Measurements from ENCODE around the gene MAMDC4. TPM values are rescaled to one million over a fixed set of nuclear protein-coding genes. Genes with fewer than 3 reads are reported as not detected.
A peak's percentile ranks its signal among the peaks of the same experiment; 100 is the strongest.

The MAMDC4 gene
- total and polyA plus RNA-seq, 2 donors from 2014 or later = 5.8 to 8.1 TPM

- Histone ChIP-seq H3K27ac (ENCODE audit: low read depth in 2 of 2, low read length in 2 of 2) (no peak overlapping the region), H3K4me1 (ENCODE audit: control insufficient read depth in 2 of 3, insufficient read depth in 2 of 3, low read depth in 1 of 3, low read length in 3 of 3) (no peaks in the 10 kb centered on the region), H3K9ac (ENCODE audit: low read length in 3 of 3) (no peak overlapping the region), H3K27me3 (ENCODE audit: control insufficient read depth, insufficient read depth, low read length) (no peaks in the 10 kb centered on the region), H3K4me3 (ENCODE audit: low read length in 3 of 3) (no peak overlapping the region), H3K9me3 (ENCODE audit: control insufficient read depth in 2 of 3, insufficient read depth in 1 of 3, low read length in 3 of 3) (no peaks in the 10 kb centered on the region), H3K36me3 (ENCODE audit: control insufficient read depth in 2 of 3, insufficient read depth in 3 of 3, low read length in 3 of 3) (peaks cover 0 to 10% (median 9%) of the 10 kb centered on the region in 3 donors)
- no peak for TF ChIP-seq CTCF (IDR thresholded peaks at IDR 0.05; ENCODE audit: borderline replicate concordance, extremely low read depth, insufficient read depth)
- intact Hi-C loops (cut with DNase I) = no loop called here
- FAIRE-seq = no peak
- peak in 1 of 5 donors; percentile 63 for DNase-seq
Measured at GRCh38 chr9:136826703-136827582, 25.2 kb upstream of the MAMDC4 start.

GRCh38 chr9:136827794-136828473, 24.2 kb upstream of the MAMDC4 start:
- H3K27me3 ChIP-seq (ENCODE audit: control insufficient read depth, insufficient read depth, low read length) = no peaks in the 10 kb centered on the region
- H3K4me3 ChIP-seq (ENCODE audit: low read length in 3 of 3) = no peak overlapping the region
- intact Hi-C loops (cut with DNase I) = no loop called here
- H3K36me3 ChIP-seq (ENCODE audit: control insufficient read depth in 2 of 3, insufficient read depth in 3 of 3, low read length in 3 of 3) = peaks cover 0 to 10% (median 9%) of the 10 kb centered on the region in 3 donors
- H3K9me3 ChIP-seq (ENCODE audit: control insufficient read depth in 2 of 3, insufficient read depth in 1 of 3, low read length in 3 of 3) = no peaks in the 10 kb centered on the region
- no peaks in the 10 kb centered on the region for H3K4me1 ChIP-seq (ENCODE audit: control insufficient read depth in 2 of 3, insufficient read depth in 2 of 3, low read depth in 1 of 3, low read length in 3 of 3)
- no peak for TF ChIP-seq CTCF (IDR thresholded peaks at IDR 0.05; ENCODE audit: borderline replicate concordance, extremely low read depth, insufficient read depth)
- H3K27ac ChIP-seq (ENCODE audit: low read depth in 2 of 2, low read length in 2 of 2) = no peak overlapping the region
- H3K9ac ChIP-seq (ENCODE audit: low read length in 3 of 3) = no peak overlapping the region
- DNase-seq (peak in 1 of 5 donors; percentile 56), FAIRE-seq (no peak)

DNA sequence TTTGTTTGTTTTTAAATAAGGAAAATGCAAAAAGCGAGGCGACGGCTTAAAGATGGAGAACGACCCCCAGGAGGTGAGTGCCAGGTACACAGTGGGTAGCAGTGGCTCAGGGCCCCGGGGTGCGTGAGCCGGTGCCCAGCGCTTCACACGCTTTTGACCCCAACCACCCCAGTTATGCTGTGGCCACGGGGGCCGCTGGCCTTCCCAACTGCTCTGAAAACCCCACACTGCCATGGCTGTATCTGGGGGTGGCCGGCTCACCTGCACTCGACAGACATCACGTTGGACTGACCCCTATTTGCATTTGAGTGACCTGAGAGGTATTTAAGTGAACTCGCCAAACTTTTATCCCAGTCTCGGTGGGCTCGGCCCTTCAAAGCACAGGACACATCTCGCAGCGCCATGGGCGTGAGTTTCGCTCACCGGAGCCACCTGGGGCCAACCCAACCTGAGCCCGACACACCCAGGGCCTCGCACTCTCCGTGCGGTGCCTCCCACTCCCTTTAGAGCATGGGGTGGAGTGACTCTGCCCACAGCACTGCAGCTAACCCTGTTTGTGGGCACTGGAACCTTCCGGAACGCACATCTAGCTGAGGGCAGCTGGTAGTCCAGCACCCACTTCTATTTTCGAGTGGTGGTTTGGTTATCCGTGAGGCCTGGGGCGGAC, 23.5 kb upstream of the MAMDC4 start:
- DNase-seq (peak in 1 of 5 donors; percentile 46), FAIRE-seq (no peak)
- Histone ChIP-seq H3K27ac (ENCODE audit: low read depth in 2 of 2, low read length in 2 of 2) (no peak overlapping the region), H3K4me1 (ENCODE audit: control insufficient read depth in 2 of 3, insufficient read depth in 2 of 3, low read depth in 1 of 3, low read length in 3 of 3) (no peaks in the 10 kb centered on the region), H3K9me3 (ENCODE audit: control insufficient read depth in 2 of 3, insufficient read depth in 1 of 3, low read length in 3 of 3) (no peaks in the 10 kb centered on the region), H3K27me3 (ENCODE audit: control insufficient read depth, insufficient read depth, low read length) (no peaks in the 10 kb centered on the region), H3K36me3 (ENCODE audit: control insufficient read depth in 2 of 3, insufficient read depth in 3 of 3, low read length in 3 of 3) (peaks cover 0 to 10% (median 9%) of the 10 kb centered on the region in 3 donors), H3K9ac (ENCODE audit: low read length in 3 of 3) (no peak overlapping the region), H3K4me3 (ENCODE audit: low read length in 3 of 3) (no peak overlapping the region)
- intact Hi-C loops (cut with DNase I) = no loop called here
- no peak for TF ChIP-seq CTCF (IDR thresholded peaks at IDR 0.05; ENCODE audit: borderline replicate concordance, extremely low read depth, insufficient read depth)

Measured in kidney (tissue), 14 donors.